Activated CD4-positive, alpha-beta T cell treated with anti-CD3 and anti-CD28 coated beads, Interleukin-2, amount 10 ng/mL, durations not matched to agents 24 days and 14 days (primary cell): Measurements from ENCODE around the gene HOXB4. TPM values are rescaled to one million over a fixed set of nuclear protein-coding genes. Genes with fewer than 3 reads are reported as not detected.

ENCODE experiments used
- DNase-seq: peaks from one replicate; pipeline ENCODE4 v3.0.0; 2022
- H3K27ac Mint-ChIP-seq: one replicate; pipeline ENCODE4 v1.8.0; 2022; ENCODE audit warnings: mild to moderate bottlenecking, mixed read lengths
- H3K27me3 Mint-ChIP-seq: one replicate; pipeline ENCODE4 v1.8.0; 2022; ENCODE audit warnings: mixed read lengths
- H3K36me3 Mint-ChIP-seq: one replicate; pipeline ENCODE4 v1.8.0; 2022; ENCODE audit warnings: low read depth, mild to moderate bottlenecking, mixed read lengths
- H3K4me1 Mint-ChIP-seq: one replicate; pipeline ENCODE4 v1.8.0; 2021; ENCODE audit warnings: mixed read lengths
- H3K4me3 Mint-ChIP-seq: one replicate; pipeline ENCODE4 v1.8.0; 2022; ENCODE audit warnings: mild to moderate bottlenecking, moderate library complexity, mixed read lengths
- H3K9me3 Mint-ChIP-seq: one replicate; pipeline ENCODE4 v1.8.0; 2021; ENCODE audit warnings: mixed read lengths
- intact Hi-C: fragments of 100-400 bp; cut with micrococcal nuclease; formaldehyde crosslinking; loops from one replicate; pipeline ENCODE4 v1.15.1; 2023
- total RNA-seq: library from RNA; stranded (reverse); gene quantifications from 2 replicates; pipeline ENCODE4 v1.2.3, GENCODE V29; 2022

The HOXB4 gene
- total RNA-seq, 1 donor from 2014 or later: 3.6 TPM

DNA sequence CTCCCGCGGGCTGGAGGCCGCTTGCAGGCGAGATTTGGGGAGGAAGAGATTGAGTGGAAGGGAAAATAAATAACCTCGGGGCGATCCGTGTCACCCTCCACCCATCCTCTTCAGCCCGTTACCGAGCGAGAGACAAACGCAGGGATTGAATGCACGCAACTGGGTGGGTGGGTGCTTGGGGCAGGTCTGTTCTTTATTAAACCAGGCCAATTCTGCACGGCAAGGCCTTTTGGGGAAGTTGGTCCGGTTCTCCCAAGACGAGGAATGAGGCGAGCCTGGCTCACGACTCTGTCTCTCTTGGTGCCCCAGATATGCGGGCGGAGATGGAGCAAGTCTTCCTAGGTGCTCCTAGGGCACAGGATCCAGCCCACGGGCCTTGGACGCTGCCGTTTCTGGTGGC lies 33.1 kb upstream of the HOXB4 start:
- no peaks in the 10 kb centered on the region for H3K9me3 Mint-ChIP-seq
- peaks cover 80% of the 10 kb centered on the region for H3K27me3 Mint-ChIP-seq
- peak overlapping the region; percentile 89 for H3K4me3 Mint-ChIP-seq
- peak overlapping the region; percentile 56 for H3K27ac Mint-ChIP-seq
- DNase-seq: no peak
- H3K36me3 Mint-ChIP-seq: peaks cover 7% of the 10 kb centered on the region
- peaks cover 32% of the 10 kb centered on the region for H3K4me1 Mint-ChIP-seq
- intact Hi-C loops: loop anchor here (2.0 to 10.0 kb wide), 3 partner anchors 14 to 1354 kb away; partner anchors contain the start of genes DLX4 and IGF2BP1

DNA sequence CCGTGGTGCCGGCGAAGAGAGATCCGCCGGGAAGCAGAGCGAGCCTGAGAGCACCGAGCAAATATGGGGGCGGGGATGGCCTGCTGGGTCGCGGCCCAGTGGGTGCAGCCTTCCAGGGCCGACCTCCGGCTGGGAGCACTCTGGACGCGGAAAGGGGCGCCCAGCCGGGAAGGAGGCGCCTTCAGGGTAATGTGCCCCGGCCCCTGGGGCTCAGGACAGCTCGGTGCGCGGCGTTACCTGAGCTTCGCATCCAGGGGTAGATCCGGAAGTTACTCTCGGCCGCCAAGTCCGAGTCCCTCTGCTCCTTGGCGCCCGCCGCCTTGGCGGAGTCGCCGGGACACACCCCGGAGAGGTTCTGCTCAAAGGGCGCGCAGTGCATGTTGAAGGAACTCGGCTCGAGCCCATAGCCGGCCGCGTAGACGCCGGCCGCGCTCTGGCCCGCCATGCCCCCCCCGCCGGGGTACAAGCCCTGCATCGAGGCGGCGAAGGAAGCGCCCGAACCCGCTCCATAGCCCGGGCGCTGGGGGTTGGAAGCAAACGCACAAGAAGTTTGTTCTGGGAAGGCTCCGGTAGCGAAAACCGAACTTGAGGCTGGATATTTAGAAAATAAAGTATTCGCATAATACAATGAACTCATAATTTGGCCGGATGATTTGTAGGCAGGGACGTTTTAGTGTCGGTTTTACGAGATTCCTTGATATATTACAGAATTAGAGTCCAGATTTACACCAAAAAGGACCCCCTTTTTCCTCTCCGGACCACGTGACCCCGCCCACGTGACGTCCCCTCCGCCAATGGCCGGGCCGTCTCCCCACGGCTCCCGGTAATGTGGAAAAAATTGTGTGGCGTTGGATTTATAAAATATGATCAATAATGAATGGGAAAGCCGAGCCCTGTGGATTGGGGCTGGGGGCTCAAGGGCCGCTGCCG lies 32.4 kb upstream of the HOXB4 start, which contains the start of gene HOXB7:
Gene HOXB7 (minus strand): TSS at position 736 of the 930 bp plus-strand sequence. CDS start 99 bp downstream, at position 637.
- intact Hi-C loops: loop anchor here (2.0 to 10.0 kb wide), 3 partner anchors 14 to 1354 kb away; partner anchors contain the start of genes DLX4 and IGF2BP1
- Mint-ChIP-seq H3K4me1 (peaks cover 32% of the 10 kb centered on the region), H3K27ac (peak within 1 kb of the TSS; percentile 56), H3K36me3 (peaks cover 7% of the 10 kb centered on the region), H3K9me3 (no peaks in the 10 kb centered on the region), H3K4me3 (peak within 1 kb of the TSS; percentile 89), H3K27me3 (peaks cover 76% of the 10 kb centered on the region)
- peak; percentile 90 for DNase-seq

DNA sequence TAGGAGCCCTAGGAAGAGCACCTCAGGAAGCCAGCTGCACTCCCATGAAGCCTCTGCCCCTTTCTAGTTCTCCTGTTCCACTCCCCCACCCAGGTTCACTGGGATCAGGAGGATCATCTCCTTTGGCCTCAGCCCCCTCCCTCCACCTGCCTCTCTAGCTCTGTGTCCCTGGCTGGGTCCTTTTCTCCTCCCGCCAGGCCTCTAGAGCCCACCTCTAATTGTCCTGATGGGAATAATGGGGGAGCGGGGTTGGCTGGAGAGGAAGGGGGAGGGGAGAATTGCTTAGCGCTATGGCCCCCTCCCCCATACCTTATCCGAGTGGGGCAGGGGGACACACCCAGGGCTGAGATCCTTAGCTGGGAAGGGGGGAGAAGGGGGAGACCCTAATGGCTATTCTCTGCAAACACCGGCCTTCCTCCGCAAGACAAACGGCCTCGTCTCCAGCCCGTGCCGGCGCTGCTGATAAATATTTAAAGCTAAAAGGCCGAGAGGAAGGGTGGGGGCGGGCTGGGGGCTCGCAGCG lies 31.7 kb upstream of the HOXB4 start:
- Mint-ChIP-seq H3K27me3 (peaks cover 75% of the 10 kb centered on the region), H3K9me3 (no peaks in the 10 kb centered on the region), H3K27ac (no peak overlapping the region), H3K4me1 (peaks cover 30% of the 10 kb centered on the region), H3K4me3 (peak overlapping the region; percentile 89), H3K36me3 (peaks cover 6% of the 10 kb centered on the region)
- DNase-seq: no peak
- intact Hi-C loops: loop anchor here (2.0 to 10.0 kb wide), 3 partner anchors 13 to 1355 kb away; partner anchors contain the start of genes DLX4 and IGF2BP1

DNA sequence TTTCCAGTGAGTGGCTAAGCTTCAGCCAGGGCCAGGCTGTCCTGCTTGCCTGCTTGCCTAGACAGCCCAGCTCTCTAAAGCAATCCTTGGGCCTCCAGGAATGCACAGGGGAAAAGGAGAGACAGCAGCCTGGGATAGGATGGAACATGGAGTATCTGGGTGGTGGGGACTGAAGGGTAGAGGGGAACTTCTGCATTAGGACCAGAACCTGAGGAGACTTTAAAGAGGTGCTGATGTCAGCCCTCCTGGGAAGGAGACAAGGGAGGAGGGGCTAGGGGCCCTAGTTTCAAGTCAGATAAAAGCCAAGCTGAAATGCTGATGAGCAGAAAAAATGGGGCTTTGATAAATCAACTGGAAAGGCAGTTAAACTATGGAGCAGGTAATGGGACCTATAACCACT lies 30.9 kb upstream of the HOXB4 start:
- Mint-ChIP-seq H3K4me3 (peak overlapping the region; percentile 89), H3K36me3 (peaks cover 6% of the 10 kb centered on the region), H3K27me3 (peaks cover 76% of the 10 kb centered on the region), H3K4me1 (peaks cover 28% of the 10 kb centered on the region), H3K9me3 (no peaks in the 10 kb centered on the region), H3K27ac (no peak overlapping the region)
- intact Hi-C loops: no loop called here
- no peak for DNase-seq

DNA sequence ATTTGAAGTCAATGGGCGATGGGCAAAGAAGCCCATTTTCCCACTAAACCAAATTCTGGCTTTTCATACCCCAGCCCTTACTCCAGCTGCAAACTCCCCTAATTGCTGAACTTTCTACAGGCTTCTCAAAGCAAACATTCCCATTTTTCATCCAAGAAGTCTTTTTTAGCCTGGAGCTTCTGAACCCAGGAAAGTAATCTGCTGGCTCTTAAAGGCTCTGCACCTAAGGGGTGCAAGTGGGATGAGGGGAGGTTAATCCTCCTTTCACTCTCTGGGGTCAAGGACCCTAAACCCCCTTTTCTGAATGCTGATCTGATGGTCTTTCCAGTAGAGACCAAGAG lies 30.3 kb upstream of the HOXB4 start:
- DNase-seq: no peak
- Mint-ChIP-seq H3K4me1 (peaks cover 25% of the 10 kb centered on the region), H3K27ac (no peak overlapping the region), H3K9me3 (no peaks in the 10 kb centered on the region), H3K27me3 (peaks cover 75% of the 10 kb centered on the region), H3K36me3 (peaks cover 4% of the 10 kb centered on the region), H3K4me3 (no peak overlapping the region)
- intact Hi-C loops: no loop called here

DNA sequence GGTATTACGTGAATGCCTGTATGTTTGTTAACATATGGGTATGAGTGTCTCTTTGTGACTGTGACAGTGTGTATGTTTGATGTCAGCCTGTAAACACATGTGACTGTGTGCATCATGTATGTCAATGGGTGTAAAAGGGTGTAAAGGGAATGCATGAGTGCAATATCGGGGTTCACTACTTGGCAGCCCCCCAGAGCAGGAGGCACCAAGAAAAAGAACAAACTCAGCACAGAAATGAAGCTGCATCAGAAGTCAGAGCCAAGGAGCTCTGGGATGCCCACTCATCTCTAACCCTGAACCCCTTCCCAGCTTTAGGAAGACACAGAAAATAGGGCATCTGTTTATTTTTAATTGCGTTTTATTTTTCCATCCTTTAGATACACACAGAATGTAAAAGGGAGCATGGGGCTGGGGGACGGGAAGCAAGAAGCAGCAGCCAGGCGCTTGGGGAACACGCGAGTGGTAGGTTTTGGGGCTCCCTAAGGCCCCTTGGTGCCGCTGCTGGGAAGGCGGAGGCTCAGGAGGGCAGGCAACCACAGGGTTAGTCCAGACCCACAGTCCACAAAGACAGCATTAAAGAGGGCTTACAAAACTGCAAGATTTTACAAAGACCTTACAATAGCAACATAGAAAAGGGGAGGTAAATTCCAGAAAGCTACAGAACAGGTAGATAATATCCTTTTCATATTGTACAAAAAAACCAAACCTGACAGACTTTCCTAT lies 28.9 kb upstream of the HOXB4 start:
- intact Hi-C loops: no loop called here
- peaks cover 25% of the 10 kb centered on the region for H3K4me1 Mint-ChIP-seq

DNA sequence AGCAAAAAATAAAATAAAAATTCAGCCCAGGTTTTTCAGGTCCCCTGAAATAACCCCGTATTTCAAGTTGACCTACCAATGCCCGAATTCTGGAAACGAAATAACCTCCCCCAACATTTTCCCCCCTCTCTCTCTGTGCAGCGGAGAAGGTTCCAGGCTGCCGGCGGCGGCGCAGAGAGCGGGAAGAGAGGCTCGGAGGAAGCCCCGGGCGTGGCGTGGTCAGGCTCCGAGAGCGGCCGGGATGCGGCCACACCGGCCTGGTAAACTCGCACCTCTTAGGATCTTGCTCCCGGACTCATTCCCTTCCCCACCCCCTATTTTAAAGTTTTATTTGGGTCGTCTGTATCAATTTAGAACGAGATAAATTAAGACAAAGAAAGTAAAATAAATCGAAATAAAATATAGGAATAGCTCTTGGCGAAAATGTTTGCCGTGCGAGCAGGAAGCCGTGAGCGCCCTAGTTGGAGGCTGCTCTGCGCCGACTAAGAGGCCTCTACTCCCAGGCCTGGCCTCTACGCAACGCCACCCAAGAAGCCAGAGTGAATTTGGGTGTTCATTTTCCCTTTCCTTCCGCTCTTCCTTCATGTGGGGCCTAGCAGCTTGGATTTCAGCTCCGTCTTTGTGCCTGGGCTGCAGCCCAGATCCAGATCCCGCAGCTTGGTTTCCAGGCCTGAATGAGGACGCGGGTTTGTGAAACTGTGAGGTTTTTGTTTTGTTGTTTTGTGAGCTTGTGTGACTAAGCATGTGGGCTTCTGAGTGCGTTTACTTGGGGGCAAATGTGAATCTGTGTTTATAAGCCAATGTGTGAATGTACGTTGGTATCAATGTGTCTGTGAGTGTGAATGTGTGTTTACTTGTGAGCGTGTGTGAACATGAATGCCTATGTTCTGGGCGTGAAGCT lies 28.1 kb upstream of the HOXB4 start:
- no peak overlapping the region for H3K27ac Mint-ChIP-seq
- H3K4me3 Mint-ChIP-seq: no peak overlapping the region
- peaks cover 23% of the 10 kb centered on the region for H3K4me1 Mint-ChIP-seq
- DNase-seq: no peak
- intact Hi-C loops: no loop called here
- H3K27me3 Mint-ChIP-seq: peaks cover 81% of the 10 kb centered on the region
- H3K36me3 Mint-ChIP-seq: peaks cover under 1% of the 10 kb centered on the region
- no peaks in the 10 kb centered on the region for H3K9me3 Mint-ChIP-seq

More for the DNA sequence above, 28.9 kb upstream of the HOXB4 start:
- Mint-ChIP-seq H3K4me3 (no peak overlapping the region), H3K27me3 (peaks cover 79% of the 10 kb centered on the region), H3K36me3 (peaks cover 2% of the 10 kb centered on the region), H3K27ac (no peak overlapping the region), H3K9me3 (no peaks in the 10 kb centered on the region)
- DNase-seq: no peak

DNA sequence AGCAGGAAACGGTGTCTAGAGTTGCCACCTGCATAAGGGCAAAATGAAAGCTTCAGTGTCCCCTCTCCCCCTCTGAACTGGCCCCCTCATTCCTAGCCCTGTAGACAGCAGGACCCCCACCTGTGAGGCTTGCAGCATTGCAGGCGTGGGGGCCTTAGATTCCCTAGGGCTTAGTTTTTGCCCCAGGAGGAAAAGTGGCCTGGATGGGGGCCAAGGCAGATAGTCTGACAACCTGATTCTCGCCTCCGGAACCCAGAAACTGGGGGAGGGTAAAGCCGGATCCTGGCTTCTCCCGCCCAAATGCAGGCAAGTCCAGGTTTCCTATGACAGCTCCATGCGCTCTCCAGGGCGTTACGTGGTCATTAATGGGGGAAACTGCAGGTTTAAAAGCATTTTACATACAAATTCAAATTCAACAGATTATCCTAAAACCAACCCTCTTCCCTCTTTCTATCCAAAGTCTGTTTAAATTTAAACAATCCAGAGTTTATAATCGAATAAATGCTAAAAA lies 27.3 kb upstream of the HOXB4 start:
- intact Hi-C loops: no loop called here
- Mint-ChIP-seq H3K27me3 (peaks cover 82% of the 10 kb centered on the region), H3K4me1 (peaks cover 19% of the 10 kb centered on the region), H3K9me3 (no peaks in the 10 kb centered on the region), H3K36me3 (no peaks in the 10 kb centered on the region), H3K4me3 (no peak overlapping the region), H3K27ac (no peak overlapping the region)
- DNase-seq: no peak

DNA sequence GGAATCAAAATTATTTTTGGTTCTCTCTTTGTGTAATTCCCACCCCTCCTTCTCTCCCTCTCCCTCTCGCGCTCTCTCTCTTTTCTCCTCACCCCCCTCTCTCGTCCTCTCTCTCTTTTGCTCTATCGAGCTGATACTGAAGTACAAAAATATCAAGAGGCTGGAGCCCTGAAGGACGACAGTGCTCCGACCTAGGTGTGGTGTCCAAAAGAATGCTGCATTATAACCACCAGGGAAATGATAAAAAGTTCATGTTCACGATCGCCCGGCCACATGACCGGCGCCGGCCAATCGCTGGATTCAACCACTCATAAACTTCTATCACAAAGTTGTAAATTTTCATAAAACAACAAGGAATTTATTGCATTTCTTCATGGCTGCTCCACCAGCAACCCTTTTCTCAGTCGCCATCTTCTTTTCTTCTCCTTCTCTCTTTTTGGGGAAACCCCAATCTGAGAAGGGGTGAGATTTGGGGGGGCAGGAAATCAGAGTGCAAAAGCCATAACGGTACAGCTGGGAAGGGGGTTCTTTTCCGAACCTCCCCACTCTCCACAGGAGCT lies 26.7 kb upstream of the HOXB4 start, which contains the start of gene HOXB6:
Gene HOXB6 (minus strand): TSS at position 217 of the 560 bp plus-strand sequence. CDS start 6,836 bp downstream, outside the sequence.
- DNase-seq: no peak
- H3K36me3 Mint-ChIP-seq: no peaks in the 10 kb centered on the region
- peak within 1 kb of the TSS; percentile 21 for H3K4me3 Mint-ChIP-seq
- H3K27ac Mint-ChIP-seq: no peak within 1 kb of the TSS
- intact Hi-C loops: no loop called here
- no peaks in the 10 kb centered on the region for H3K9me3 Mint-ChIP-seq
- peaks cover 87% of the 10 kb centered on the region for H3K27me3 Mint-ChIP-seq
- H3K4me1 Mint-ChIP-seq: peaks cover 19% of the 10 kb centered on the region

DNA sequence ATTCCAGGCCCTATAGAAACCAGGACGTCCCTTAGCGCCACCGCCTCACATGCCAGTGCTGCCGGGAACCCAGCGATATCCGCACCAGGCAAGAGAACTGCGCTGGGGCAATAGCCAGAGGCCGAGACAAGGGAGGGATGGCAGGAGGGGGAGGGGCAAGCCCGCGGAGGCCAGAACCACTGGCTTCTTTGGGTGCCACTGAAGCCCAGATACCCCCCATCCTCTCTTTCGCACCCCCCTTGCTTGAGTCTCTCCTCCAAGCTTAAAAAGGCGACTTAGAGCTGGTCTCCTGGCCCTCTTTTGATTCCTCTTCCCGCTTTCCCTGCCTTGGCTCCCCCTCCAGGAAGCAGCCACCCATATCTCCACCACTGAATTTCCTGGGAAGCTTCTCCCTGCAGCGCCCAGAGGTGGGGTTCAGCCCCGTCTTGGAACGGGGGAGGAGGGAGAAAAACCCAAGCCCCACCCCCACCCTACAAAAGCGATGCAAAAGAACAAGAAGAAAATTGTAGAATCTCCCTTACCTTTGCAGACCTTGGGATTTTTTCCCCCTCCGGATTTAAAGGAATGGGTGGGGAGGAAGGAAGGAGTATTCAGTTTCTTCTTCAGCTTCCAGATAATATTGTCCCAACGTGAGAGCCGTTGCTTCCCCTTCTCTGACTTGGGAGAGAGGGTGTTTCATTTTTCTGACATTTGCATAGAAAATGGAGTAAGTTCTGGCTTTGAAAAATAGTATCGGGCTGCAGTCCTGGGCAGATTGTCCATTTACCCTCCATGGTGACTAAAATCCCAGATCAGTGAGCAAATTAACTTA lies 26.0 kb upstream of the HOXB4 start:
- intact Hi-C loops: no loop called here
- no peak for DNase-seq
- no peak overlapping the region for H3K4me3 Mint-ChIP-seq

DNA sequence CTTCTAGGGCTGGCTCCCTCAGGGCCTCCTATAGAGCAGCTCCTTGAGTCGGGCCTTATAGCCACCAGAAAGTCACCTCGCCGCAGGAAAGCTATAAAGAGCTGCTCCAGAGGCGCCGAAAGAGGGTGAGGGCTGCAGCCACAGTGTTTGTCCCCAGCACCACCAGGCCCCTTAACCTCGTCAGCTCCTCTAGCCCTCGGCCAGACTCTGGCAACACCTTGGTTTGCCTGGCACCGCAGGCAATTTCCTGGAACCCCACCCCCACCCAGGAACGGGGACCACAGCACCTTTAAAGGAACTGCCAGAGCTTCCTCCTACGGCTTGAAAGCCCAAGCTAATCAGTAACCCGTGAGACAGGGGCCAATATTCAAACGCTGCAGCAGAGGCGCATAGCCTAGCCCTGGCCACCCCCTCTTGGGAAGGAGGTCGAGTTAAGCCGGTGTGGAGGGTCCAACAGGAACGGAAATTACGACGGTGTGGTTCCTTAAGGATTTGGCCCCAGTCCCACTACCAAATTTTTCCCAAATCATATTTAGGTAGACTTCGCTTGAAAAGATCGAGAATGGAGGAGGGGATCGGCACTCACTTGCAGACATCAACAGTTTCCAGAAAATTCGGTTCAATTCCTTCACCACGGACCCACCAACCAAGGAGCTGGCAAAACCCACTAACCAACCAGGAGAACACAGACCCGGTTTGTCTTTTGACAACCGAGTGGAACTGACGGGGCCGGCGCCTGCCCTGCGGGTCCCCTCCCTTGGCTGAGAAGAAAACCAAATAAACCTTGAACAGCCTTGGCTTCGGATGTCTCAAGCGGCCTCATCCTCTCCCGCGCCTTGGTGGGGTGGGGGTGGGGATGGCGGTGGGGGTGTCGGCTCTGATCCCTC lies 23.6 kb upstream of the HOXB4 start:
- no peak overlapping the region for H3K4me3 Mint-ChIP-seq
- no peaks in the 10 kb centered on the region for H3K36me3 Mint-ChIP-seq
- intact Hi-C loops: no loop called here
- H3K27me3 Mint-ChIP-seq: peaks cover 90% of the 10 kb centered on the region
- H3K27ac Mint-ChIP-seq: no peak overlapping the region
- peaks cover 36% of the 10 kb centered on the region for H3K4me1 Mint-ChIP-seq
- no peak for DNase-seq
- H3K9me3 Mint-ChIP-seq: no peaks in the 10 kb centered on the region

More for the DNA sequence above, 26.0 kb upstream of the HOXB4 start:
- Mint-ChIP-seq H3K27ac (no peak overlapping the region), H3K36me3 (no peaks in the 10 kb centered on the region), H3K4me1 (peaks cover 19% of the 10 kb centered on the region), H3K27me3 (peaks cover 87% of the 10 kb centered on the region), H3K9me3 (no peaks in the 10 kb centered on the region)
